Right renal pelvis (tissue), 4 donors: ENCODE measurements around the gene IL17REL. TPM values are rescaled to one million over a fixed set of nuclear protein-coding genes. Genes with fewer than 3 reads are reported as not detected.
"Not testable (repeated sequence)": the region's sequence is repeated elsewhere in the genome, so short reads cannot be mapped to it uniquely, and the experiment has no call there.

Source experiments
- DNase-seq, 4 donors: peaks; one replicate each; pipeline ENCODE4 v3.0.0-alpha.2; 2013; ENCODE audit warnings: low read depth in 4 of 4, low spot score in 3 of 4, missing footprints in 1 of 4
- polyA plus RNA-seq, 4 donors: library from polyadenylated mRNA; unstranded; fragments of 120-200 nt; gene quantifications; one replicate each; pipeline ENCODE4 v1.2.1, GENCODE V29; 2013; ENCODE audit not compliant: insufficient read length in 4 of 4

IL17REL gene
- polyA plus RNA-seq, 4 donors: 0.03 TPM; not detected in 3

DNA sequence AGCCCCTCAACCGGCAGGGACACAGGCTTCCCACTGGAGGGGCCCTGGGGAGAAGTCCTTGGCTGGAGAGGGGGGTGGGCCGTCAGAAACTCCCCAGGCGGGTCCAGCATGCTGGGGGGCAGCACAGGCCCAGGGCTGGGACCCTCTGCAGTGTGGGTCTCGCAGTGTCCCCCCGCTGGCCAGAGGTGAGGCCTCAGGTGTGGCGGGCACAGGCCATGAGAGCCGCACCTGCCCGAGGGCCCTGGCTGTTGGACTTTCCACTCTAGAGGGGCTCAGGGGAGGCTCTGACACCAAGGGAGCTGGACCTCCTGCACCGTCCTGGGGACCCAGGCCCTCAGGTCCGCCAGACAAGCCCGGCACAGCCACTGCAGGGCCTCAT, 62.7 kb downstream of the IL17REL start:
- no peak for DNase-seq

DNA sequence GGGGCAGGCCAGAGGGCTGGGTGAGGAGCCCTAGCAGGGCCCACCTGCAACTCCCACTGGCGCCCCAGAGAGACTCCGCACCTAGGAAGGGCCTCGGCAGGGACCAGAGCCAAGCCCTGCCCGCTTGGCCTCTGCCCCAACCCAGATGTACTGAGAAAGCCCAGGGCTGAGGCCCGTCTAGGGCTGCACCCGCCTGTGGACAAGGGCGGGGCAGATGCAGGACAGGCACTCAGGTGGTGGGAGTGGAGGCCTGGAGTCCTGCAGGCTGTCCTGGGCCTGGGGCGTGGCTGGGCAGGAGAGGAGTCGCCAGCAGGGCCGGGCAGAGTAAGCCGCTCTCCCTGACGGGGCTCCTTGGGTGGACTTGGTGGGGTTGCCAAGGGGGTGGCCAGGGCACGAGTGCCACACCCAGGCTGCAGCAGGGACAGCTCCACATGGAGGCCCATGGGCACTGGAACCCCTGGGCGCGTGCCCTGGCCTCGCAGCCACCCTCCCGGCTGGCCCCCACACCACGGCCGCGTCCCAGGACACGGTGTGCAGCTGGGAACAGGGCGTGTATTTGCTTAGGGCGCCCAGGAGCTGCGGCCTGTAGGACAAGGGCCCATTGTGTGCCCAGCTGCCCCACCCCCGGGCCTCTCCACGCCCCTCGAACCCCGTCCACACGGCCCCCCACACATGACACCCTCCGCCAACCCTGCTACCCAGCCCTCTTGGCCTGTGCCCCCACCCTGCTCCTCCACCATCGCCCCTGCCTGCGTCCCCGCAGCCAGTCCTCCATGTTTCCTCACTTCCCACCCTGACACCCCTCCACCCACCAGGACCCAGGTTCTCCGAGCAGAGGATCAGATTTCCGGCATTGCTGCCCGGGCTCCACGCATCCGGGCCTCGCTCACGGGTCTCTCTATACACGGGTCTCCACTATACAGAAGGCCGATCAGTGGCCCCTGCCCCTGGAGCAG, 63.3 kb downstream of the IL17REL start:
- DNase-seq: no peak

DNA sequence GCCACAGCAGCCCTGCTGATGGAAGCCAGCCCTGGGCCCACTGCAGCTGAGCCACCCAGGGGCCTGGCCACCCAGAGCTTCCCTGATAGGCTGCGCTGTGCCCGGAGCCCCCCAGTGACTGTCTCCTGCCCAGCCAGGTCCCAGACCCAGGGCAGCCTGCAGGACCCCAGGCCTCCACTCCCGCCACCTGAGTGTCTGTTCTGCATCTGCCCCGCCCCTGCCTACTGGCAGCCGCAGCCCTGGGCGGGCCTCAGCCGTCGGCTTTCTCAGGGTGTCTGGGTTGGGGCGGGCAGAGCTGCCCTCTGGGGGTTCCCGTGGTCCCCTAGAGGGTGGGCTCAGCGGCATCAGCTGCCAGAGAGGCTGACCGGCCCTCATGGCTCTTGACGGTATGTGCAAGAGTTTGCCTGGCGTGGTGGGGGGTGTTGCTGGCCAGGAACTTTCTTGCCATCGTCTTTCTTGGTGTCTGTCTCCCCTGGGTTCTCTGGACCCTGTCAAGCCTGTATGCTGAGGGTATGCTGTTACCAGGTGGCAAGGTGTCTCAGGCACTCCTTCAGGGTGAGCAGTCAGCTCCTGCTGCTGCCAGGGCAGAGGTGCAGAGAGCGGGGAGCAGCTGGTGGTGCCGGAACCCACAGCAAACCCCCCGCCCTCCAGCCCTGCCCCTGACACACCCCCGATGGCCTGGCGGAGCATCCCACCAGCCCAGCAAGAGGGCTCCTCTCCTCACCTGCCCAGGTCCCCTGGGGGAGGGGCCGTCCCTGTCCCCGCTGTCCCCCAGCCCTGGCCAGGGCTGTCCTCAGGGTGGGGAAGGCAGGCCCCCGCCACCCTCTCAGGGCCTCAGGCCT, 64.2 kb downstream of the IL17REL start:
- DNase-seq: no peak

DNA sequence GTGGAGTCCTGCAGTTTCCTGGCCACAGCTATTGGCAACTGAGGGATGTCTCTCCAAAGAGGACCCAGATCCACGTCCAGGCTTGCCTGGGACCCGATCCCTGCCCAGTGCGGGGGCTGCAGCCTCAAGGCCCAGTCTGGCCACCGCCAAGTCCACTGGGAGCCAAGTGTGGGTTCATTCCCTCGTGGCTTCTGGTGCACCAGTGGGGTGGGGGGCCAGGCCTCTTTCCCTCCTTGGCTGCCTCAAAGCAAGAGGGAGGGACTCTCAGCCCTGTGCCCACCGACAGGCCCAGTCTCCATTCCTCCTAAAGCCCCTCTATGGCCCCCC, 65.3 kb downstream of the IL17REL start:
- DNase-seq: no peak

DNA sequence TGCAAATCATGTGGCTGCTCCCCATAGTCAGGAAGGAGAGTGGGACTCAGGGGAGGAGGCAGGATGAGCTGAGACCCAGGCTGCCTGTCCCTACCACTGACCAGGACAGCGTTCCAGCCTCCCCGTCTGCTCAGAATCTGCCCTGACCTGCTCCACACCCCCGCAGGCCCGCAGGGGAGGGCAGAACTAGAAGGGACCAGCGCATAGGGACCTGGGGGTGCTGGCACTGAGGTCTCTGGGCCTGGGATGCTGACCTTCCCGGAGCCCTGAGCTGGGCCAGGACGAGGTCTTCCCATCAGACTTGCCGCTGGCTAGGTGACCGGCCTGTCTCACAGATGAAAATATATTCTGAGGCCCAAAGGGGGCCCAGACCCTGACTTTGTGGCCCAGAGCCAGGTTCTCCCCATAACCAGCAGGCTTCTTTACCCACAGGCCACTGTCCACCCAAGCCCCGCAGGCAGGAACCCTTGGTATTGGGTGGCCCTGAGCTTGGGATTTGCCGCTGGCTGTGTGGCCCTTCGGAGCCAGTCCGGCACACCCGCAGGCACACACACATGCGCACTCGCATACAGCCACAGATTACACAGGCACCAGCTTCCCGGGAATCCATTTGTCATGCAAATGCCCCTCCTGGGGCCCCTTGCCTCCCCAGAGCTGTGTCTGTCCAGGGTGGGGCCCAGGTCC, 65.8 kb downstream of the IL17REL start:
- DNase-seq: no peak

DNA sequence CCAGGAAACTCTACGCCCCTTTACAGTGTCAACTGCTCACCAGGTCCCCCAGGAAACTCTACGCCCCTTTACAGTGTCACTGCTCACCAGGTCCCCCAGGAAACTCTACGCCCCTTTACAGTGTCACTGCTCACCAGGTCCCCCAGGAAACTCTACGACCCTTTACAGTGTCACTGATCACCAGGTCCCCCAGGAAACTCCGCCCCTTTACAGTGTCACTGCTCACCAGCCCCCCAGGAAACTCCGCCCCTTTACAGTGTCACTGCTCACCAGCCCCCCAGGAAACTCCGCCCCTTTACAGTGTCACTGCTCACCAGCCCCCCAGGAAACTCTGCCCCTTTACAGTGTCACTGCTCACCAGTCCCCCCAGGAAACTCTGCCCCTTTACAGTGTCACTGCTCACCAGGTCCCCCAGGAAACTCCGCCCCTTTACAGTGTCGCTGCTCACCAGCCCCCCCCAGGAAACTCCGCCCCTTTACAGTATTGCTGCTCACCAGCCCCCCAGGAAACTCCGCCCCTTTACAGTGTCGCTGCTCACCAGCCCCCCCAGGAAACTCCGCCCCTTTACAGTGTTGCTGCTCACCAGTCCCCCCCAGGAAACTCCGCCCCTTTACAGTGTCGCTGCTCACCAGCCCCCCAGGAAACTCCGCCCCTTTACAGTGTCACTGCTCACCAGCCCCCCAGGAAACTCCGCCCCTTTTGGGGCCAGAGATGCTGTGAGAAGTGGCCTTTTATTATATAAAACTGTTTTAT, 67.3 kb downstream of the IL17REL start:
- DNase-seq: not testable (repeated sequence)

Other genes starting within 250 kb of the IL17REL start
- 10 to 100 TPM; 33.4 to 37.9 (median 35.1) TPM for gene BRD1, start 184.9 kb downstream of the IL17REL start, polyA plus RNA-seq
- gene ZBED4, start 158.9 kb downstream of the IL17REL start, polyA plus RNA-seq: 10 to 100 TPM; 16.6 to 18.2 (median 17.5) TPM
- 10 to 100 TPM; 28.1 to 44.4 (median 30.4) TPM for gene ALG12, start 94.3 kb downstream of the IL17REL start, polyA plus RNA-seq
- 10 to 100 TPM; 25.5 to 33.2 (median 27.0) TPM for gene CRELD2, start 94.1 kb downstream of the IL17REL start, polyA plus RNA-seq
- 10 to 100 TPM; 16.9 to 30.4 (median 17.6) TPM for gene PIM3, start 52.0 kb downstream of the IL17REL start, polyA plus RNA-seq
- gene TTLL8, start 45.5 kb upstream of the IL17REL start, polyA plus RNA-seq: under 1 TPM in 1 of 4 donors, not detected in 3; 0.06 TPM
- 1 to 10 TPM in 1 of 4 donors, under 1 TPM in 3; 0.66 to 1.6 (median 0.86) TPM for gene MLC1, start 72.7 kb upstream of the IL17REL start, polyA plus RNA-seq
- gene MOV10L1, start 77.2 kb upstream of the IL17REL start, polyA plus RNA-seq: 1 to 10 TPM in 1 of 4 donors, under 1 TPM in 3; 0.33 to 1.2 (median 0.71) TPM
- 1 to 10 TPM in 3 of 4 donors, under 1 TPM in 1; 0.76 to 2.2 (median 1.5) TPM for gene PANX2, start 158.0 kb upstream of the IL17REL start, polyA plus RNA-seq
- gene TRABD, start 173.1 kb upstream of the IL17REL start, polyA plus RNA-seq: 10 to 100 TPM; 19.1 to 30.8 (median 21.7) TPM
- 10 to 100 TPM; 14.9 to 26.2 (median 17.1) TPM for gene SELENOO, start 188.2 kb upstream of the IL17REL start, polyA plus RNA-seq
- gene TUBGCP6, start 232.3 kb upstream of the IL17REL start, polyA plus RNA-seq: 10 to 100 TPM; 31.4 to 40.7 (median 34.3) TPM
- 10 to 100 TPM; 18.0 to 28.7 (median 19.9) TPM for gene HDAC10, start 238.5 kb upstream of the IL17REL start, polyA plus RNA-seq
- gene MAPK12, start 248.9 kb upstream of the IL17REL start, polyA plus RNA-seq: 10 to 100 TPM; 10.6 to 23.6 (median 12.2) TPM